HepG2 (cell line): ENCODE results near the gene MRM3. TPM values are rescaled to one million over a fixed set of nuclear protein-coding genes. Genes with fewer than 3 reads are reported as not detected.
A peak's percentile ranks its signal among the peaks of the same experiment; 100 is the strongest.

Source experiments
- ATAC-seq: fragments of 200-7000 bp; cut with Tn5 transposase; 3 replicates; pipeline ENCODE4 v1.9.1; 2020; ENCODE audit warnings: mild to moderate bottlenecking, moderate library complexity
- BruUV-seq: library from RNA; stranded (reverse); fragments of 400-500 nt; replicated peaks from 2 replicates; lab custom pipeline; 2021; lab: Mats Ljungman, UMichigan
- CTCF ChIA-PET: fragments of 300-600 bp; formaldehyde crosslinking; extraction: SDS; loops from one replicate; lab custom pipeline; 2021; ENCODE audit warnings: low total read pairs, inconsistent platforms, low intra/inter-chr PET ratio; lab: Yijun Ruan, JAX
- POLR2A ChIA-PET: fragments of 350-600 bp; sonication (Branson Sonifier 250); formaldehyde crosslinking; loops from one replicate; lab custom pipeline; 2020; ENCODE audit warnings: antibody characterized with exemption, inconsistent platforms; lab: Yijun Ruan, JAX
- DNase-seq: peaks from one replicate; pipeline ENCODE4 v3.0.0-alpha.2; 2015; ENCODE audit warnings: low spot score
- FAIRE-seq: peaks from 3 replicates; lab custom pipeline; 2011; peaks lifted over from hg19 to GRCh38; lab: Jason Lieb, UNC
- H2AFZ ChIP-seq: one replicate; pipeline ENCODE4 v1.6.1; 2011; ENCODE audit warnings: low read length, inconsistent platforms
- H3K27ac ChIP-seq: fragments of 300-600 bp; 3 replicates; pipeline ENCODE4 v1.8.0; 2011; ENCODE audit warnings: mixed run types, mild to moderate bottlenecking, mixed read lengths, low read length, inconsistent platforms; ENCODE audit not compliant: insufficient read depth; ENCODE audit errors: extremely low read length
- H3K27me3 ChIP-seq, 2 experiments: fragments of 200-600 bp in 1 of 2; 2 replicates in 1 of 2; 3 replicates in 1 of 2; pipeline versions ENCODE4 v1.6.0 to v1.8.0; 2011; ENCODE audit warnings: low read length in 2 of 2, mild to moderate bottlenecking in 2 of 2, moderate library complexity in 2 of 2, inconsistent platforms in 1 of 2; ENCODE audit not compliant: insufficient read depth in 2 of 2, control insufficient read depth in 1 of 2
- H3K36me3 ChIP-seq, 2 experiments: fragments of 200-600 bp in 1 of 2; replicated peaks in 1 of 2; 2 replicates in 1 of 2; 3 replicates in 1 of 2; pipeline versions ENCODE4 v1.5.1 to v1.8.0; 2011; ENCODE audit warnings: low read length in 2 of 2, inconsistent platforms in 1 of 2; ENCODE audit not compliant: insufficient read depth in 2 of 2, control insufficient read depth in 1 of 2
- H3K4me1 ChIP-seq: 2 replicates; pipeline ENCODE4 v1.5.1; 2012; ENCODE audit warnings: low read length, inconsistent platforms; ENCODE audit not compliant: insufficient read depth
- H3K4me2 ChIP-seq: 2 replicates; pipeline ENCODE4 v1.6.0; 2011; ENCODE audit warnings: low read depth, low read length, inconsistent platforms
- H3K4me3 ChIP-seq, 3 experiments: fragments of 200-600 bp in 1 of 3; sonication (generic), shearing (Covaris generic) in 1 of 3; replicated peaks in 1 of 3; 2 replicates each; pipeline ENCODE4 v1.5.1; 2011 to 2016; ENCODE audit warnings: low read length in 3 of 3, inconsistent platforms in 2 of 3, low read depth in 2 of 3, mild to moderate bottlenecking in 2 of 3, control low read depth in 1 of 3, mixed read lengths in 1 of 3; ENCODE audit not compliant: insufficient read depth in 1 of 3
- H3K79me2 ChIP-seq: one replicate; pipeline ENCODE4 v1.6.1; 2011; ENCODE audit warnings: low read length, inconsistent platforms; ENCODE audit not compliant: insufficient read depth
- H3K9ac ChIP-seq: 2 replicates; pipeline ENCODE4 v1.6.0; 2011; ENCODE audit warnings: mild to moderate bottlenecking, low read depth, low read length, inconsistent platforms; ENCODE audit not compliant: insufficient read depth
- H3K9me3 ChIP-seq: 2 replicates; pipeline ENCODE4 v1.5.1; 2012; ENCODE audit warnings: mild to moderate bottlenecking, low read length
- H4K20me1 ChIP-seq: 2 replicates; pipeline ENCODE4 v1.6.0; 2011; ENCODE audit warnings: inconsistent platforms, mild to moderate bottlenecking, low read length, moderate library complexity; ENCODE audit not compliant: insufficient read depth
- AGO2 ChIP-seq: fragments of 200-400 bp; formaldehyde crosslinking; optimal IDR thresholded peaks from 2 replicates; pipeline ENCODE3; 2017; ENCODE audit warnings: mild to moderate bottlenecking, low read depth, low read length, moderate library complexity
- ATF5 ChIP-seq: sonication (generic); formaldehyde crosslinking; IDR thresholded peaks from 2 replicates; pipeline ENCODE4 v1.4.0; 2020; ENCODE audit warnings: mild to moderate bottlenecking, low read depth, missing genetic modification reagents
- CHCHD3 ChIP-seq: sonication (generic); formaldehyde crosslinking; IDR thresholded peaks from 2 replicates; pipeline ENCODE4 v1.8.0; 2022; ENCODE audit warnings: mild to moderate bottlenecking, missing genetic modification reagents, moderate library complexity
- MTA3 ChIP-seq: sonication (generic); formaldehyde crosslinking; IDR thresholded peaks from 2 replicates; pipeline ENCODE4 v1.4.0; 2020; ENCODE audit warnings: missing genetic modification reagents
- NFIC ChIP-seq: IDR thresholded peaks from 2 replicates; pipeline ENCODE4 v1.6.1; 2012; ENCODE audit warnings: mild to moderate bottlenecking, low read length, inconsistent platforms
- NR0B2 ChIP-seq: sonication (generic); formaldehyde crosslinking; IDR thresholded peaks from 2 replicates; pipeline ENCODE4 v1.4.0; 2020; ENCODE audit warnings: mild to moderate bottlenecking, missing genetic modification reagents
- NR2F6 ChIP-seq, 2 experiments: IDR thresholded peaks; 2 replicates each; pipeline ENCODE4 v1.6.1; 2016; ENCODE audit warnings: antibody characterized with exemption in 1 of 2, mild to moderate bottlenecking in 1 of 2
- REL ChIP-seq: sonication (generic); formaldehyde crosslinking; conservative IDR thresholded peaks from 2 replicates; pipeline ENCODE4 v1.8.0; 2022; ENCODE audit warnings: mild to moderate bottlenecking, missing genetic modification reagents, moderate library complexity
- TEF ChIP-seq: sonication (generic); formaldehyde crosslinking; IDR thresholded peaks from 2 replicates; pipeline ENCODE4 v1.5.0; 2020; ENCODE audit warnings: missing genetic modification reagents
- ZNF136 ChIP-seq: sonication (generic); formaldehyde crosslinking; IDR thresholded peaks from 2 replicates; pipeline ENCODE4 v1.8.1; 2022; ENCODE audit warnings: low read depth, mild to moderate bottlenecking, moderate library complexity, missing genetic modification reagents
- ZNF20 ChIP-seq: sonication (generic); formaldehyde crosslinking; IDR thresholded peaks from 2 replicates; pipeline ENCODE4 v1.4.0; 2020; ENCODE audit warnings: mild to moderate bottlenecking, moderate library complexity, missing genetic modification reagents
- ZNF326 ChIP-seq: sonication (generic); formaldehyde crosslinking; IDR thresholded peaks from 2 replicates; pipeline ENCODE4 v1.4.0; 2020; ENCODE audit warnings: missing genetic modification reagents, borderline replicate concordance
- ZNF44 ChIP-seq: sonication (generic); formaldehyde crosslinking; IDR thresholded peaks from 2 replicates; pipeline ENCODE4 v1.5.1; 2020; ENCODE audit warnings: mild to moderate bottlenecking, missing genetic modification reagents
- ZNF512 ChIP-seq: sonication (generic); formaldehyde crosslinking; IDR thresholded peaks from 2 replicates; pipeline ENCODE4 v1.4.0; 2020; ENCODE audit warnings: mild to moderate bottlenecking, missing genetic modification reagents
- ZNF547 ChIP-seq: sonication (generic); formaldehyde crosslinking; IDR thresholded peaks from 2 replicates; pipeline ENCODE4 v1.5.1; 2020; ENCODE audit warnings: mild to moderate bottlenecking, missing genetic modification reagents
- ZNF639 ChIP-seq: conservative IDR thresholded peaks from 2 replicates; pipeline ENCODE4 v1.6.1; 2018; ENCODE audit warnings: missing genetic modification reagents
- ZNF782 ChIP-seq: sonication (generic); formaldehyde crosslinking; IDR thresholded peaks from 2 replicates; pipeline ENCODE4 v1.4.0; 2020; ENCODE audit warnings: missing genetic modification reagents, mild to moderate bottlenecking, borderline replicate concordance
- WGBS: methylation state at CpG from one replicate; pipeline ENCODE4 v1.1.6; 2017; ENCODE audit warnings: low lambda C conversion rate; 5-methylcytosine and 5-hydroxymethylcytosine counted together
- in situ Hi-C: cut with HindIII; loops from 2 replicates; pipeline ENCODE4 v1.10.0; 2017; ENCODE audit warnings: low pct_unique_long_range_greater_than_20kb; ENCODE audit not compliant: extremely low pct_ligation_motif_present
- intact Hi-C: fragments of 100-400 bp; cut with micrococcal nuclease; formaldehyde crosslinking; loops from one replicate; pipeline ENCODE4 v1.10.0; 2022; ENCODE audit not compliant: unreplicated experiment
- polyA plus RNA-seq, 8 experiments: library from polyadenylated mRNA; depleted of rRNA in 3 of 8; stranded (reverse) in 7 of 8; unstranded in 1 of 8; fragments of >200 nt; fragmentation: Illumina TruSeq in 4 of 8; extraction: Trizol in 4 of 8; gene quantifications; 2 replicates each; pipeline versions ENCODE4 v1.2.1 to v1.2.3, GENCODE V29; 2011 to 2016; ENCODE audit warnings: low read depth in 4 of 8, missing spikeins in 1 of 8, mixed read lengths in 1 of 8; ENCODE audit not compliant: insufficient read depth in 1 of 8
- total RNA-seq, 5 experiments: library from RNA; depleted of rRNA; stranded (reverse); fragments of >200 nt; fragmentation: Illumina TruSeq; extraction: Trizol; gene quantifications; 2 replicates each; pipeline ENCODE4 v1.2.3, GENCODE V29; 2016; ENCODE audit warnings: low read depth in 1 of 5

The MRM3 gene
- total and polyA plus RNA-seq, 2 of the 13 experiments (the other 11 are each of a cell fraction or from before 2014, with no cell fraction given), result 12.3 to 25.5 TPM

- TF ChIP-seq ZNF547 (peak; percentile 67; the same call in 1 of the 2 replicates), ZNF782 (CRISPR knock-in tag) (no peak), ZNF20 (CRISPR knock-in tag) (no peak), CHCHD3 (peak; percentile 79; the same call in 1 of the 2 replicates), ZNF639 (no peak), TEF (CRISPR knock-in tag) (no peak), NFIC (no peak)
Observed at GRCh38 chr17:752002-752619, 30.0 kb upstream of the MRM3 start, which contains the start of gene GEMIN4 (continued).

GRCh38 chr17:752620-753219, 29.4 kb upstream of the MRM3 start:
- no peak for DNase-seq
- FAIRE-seq, result no peak
- H3K4me1 ChIP-seq, result peaks cover 26% of the 10 kb centered on the region
- intact Hi-C loops, result no loop called here
- TSS peak; percentile 71 for BruUV-seq
- peaks cover 26% of the 10 kb centered on the region for H3K79me2 ChIP-seq
- no peak for ATAC-seq
- no peaks in the 10 kb centered on the region for H3K9me3 ChIP-seq
- H3K27ac ChIP-seq, result peak overlapping the region; percentile 62
- H2AFZ ChIP-seq, result no peak overlapping the region
- ChIA-PET POLR2A (interaction anchor here (0.8 to 1.2 kb wide), 4 partner anchors 20 to 228 kb away, joined by 3 read pairs; partner anchors contain the start of genes GLOD4 and MRM3), CTCF (interaction anchor here (1.4 kb wide), 1 partner anchor 38 kb away, joined by 4 read pairs; the partner anchor contains the start of gene VPS53)
- in situ Hi-C loops, result no loop called here
- H3K4me2 ChIP-seq, result peak overlapping the region; percentile 84
- peak overlapping the region; percentile 90 for H3K9ac ChIP-seq
- peak overlapping the region; percentile 61 to 78 (median 63); a peak in 5 of 6 replicates for H3K4me3 ChIP-seq
- peaks cover under 1 to 7% of the 10 kb centered on the region in 2 experiments; a peak in 4 of 5 replicates for H3K36me3 ChIP-seq
- no peaks in the 10 kb centered on the region for H3K27me3 ChIP-seq
- H4K20me1 ChIP-seq, result no peaks in the 10 kb centered on the region
- 70% methylated on average over 30 of the region's 43 CpGs for WGBS
- TF ChIP-seq AGO2, result peak; percentile 39
- TF ChIP-seq ZNF136 (CRISPR knock-in tag), result 0 out of 2 replicates have a peak, but pooled peaks have one; percentile 74
- 0 out of 2 replicates have a peak, but pooled peaks have one; percentile 53 for TF ChIP-seq ZNF512
- TF ChIP-seq ZNF326 (CRISPR knock-in tag), result peak; percentile 23; the same call in 1 of the 2 replicates
- TF ChIP-seq ATF5 (CRISPR knock-in tag), result no peak
- TF ChIP-seq ZNF44 (CRISPR knock-in tag), result 0 out of 2 replicates have a peak, but pooled peaks have one; percentile 15
- no peak for TF ChIP-seq NR2F6 (IDR thresholded peaks at IDR 0.05)
- TF ChIP-seq NR2F6 (CRISPR knock-in tag; IDR thresholded peaks at IDR 0.05), result no peak
- TF ChIP-seq REL (CRISPR knock-in tag), result no peak
- 0 out of 2 replicates have a peak, but pooled peaks have one; percentile 3 for TF ChIP-seq NR0B2 (CRISPR knock-in tag)
- TF ChIP-seq MTA3 (CRISPR knock-in tag), result no peak
